ENCODE data around the gene RPS6KA6. TPM values are rescaled to one million over a fixed set of nuclear protein-coding genes. Genes with fewer than 3 reads are reported as not detected.

Gene RPS6KA6
- total RNA-seq, 1 donor from 2014 or later = 36.0 TPM

DNA sequence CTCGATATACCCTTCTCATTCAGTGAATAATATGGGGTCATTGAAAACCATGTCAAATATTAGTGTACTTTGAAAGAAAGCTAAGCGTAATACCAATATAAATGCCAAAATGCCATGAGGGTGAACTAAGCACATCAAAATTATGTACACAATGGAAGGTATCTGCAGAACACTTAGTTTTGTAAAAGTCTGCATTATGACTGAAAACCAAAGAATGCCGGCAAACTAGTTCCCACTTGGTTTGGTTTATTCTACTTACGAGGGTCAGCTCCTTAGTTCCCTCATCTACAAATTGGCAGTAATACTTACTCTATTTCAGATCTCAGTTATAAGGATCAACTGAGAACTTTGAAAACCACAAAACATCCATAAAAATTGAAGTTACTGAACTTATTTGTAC lies 27.3 kb downstream of the RPS6KA6 start:
- Mint-ChIP-seq H3K27ac (ENCODE audit: unreplicated experiment) (no peak overlapping the region), H3K4me1 (ENCODE audit: low read depth, unreplicated experiment) (peaks cover 1% of the 10 kb centered on the region)

DNA sequence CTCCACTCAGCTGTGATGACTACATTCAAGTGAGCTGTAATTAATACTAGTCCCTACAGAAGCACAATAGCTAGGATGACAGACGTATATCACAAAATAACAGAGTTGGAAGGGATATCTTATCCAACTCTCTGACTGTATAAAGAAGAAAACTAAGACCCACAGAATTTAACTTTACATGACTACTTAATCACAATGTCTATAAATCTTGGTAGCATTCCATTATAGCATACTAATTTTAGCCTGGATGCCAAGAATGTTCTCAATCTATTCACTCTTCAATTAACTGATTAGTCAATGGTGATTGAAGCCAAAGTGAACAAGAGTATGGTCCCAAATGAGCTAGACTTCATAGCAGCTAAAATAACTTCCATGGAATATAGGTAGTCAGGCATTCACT lies 31.2 kb downstream of the RPS6KA6 start:
- TF ChIP-seq, protein P1, sequence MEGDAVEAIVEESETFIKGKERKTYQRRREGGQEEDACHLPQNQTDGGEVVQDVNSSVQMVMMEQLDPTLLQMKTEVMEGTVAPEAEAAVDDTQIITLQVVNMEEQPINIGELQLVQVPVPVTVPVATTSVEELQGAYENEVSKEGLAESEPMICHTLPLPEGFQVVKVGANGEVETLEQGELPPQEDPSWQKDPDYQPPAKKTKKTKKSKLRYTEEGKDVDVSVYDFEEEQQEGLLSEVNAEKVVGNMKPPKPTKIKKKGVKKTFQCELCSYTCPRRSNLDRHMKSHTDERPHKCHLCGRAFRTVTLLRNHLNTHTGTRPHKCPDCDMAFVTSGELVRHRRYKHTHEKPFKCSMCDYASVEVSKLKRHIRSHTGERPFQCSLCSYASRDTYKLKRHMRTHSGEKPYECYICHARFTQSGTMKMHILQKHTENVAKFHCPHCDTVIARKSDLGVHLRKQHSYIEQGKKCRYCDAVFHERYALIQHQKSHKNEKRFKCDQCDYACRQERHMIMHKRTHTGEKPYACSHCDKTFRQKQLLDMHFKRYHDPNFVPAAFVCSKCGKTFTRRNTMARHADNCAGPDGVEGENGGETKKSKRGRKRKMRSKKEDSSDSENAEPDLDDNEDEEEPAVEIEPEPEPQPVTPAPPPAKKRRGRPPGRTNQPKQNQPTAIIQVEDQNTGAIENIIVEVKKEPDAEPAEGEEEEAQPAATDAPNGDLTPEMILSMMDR (IDR thresholded peaks at IDR 0.05; ENCODE audit: partially characterized antibody, unreplicated experiment) = no peak
- H3K27me3 Mint-ChIP-seq (ENCODE audit: unreplicated experiment) = no peaks in the 10 kb centered on the region
- H3K27ac Mint-ChIP-seq (ENCODE audit: unreplicated experiment) = no peak overlapping the region
- H3K4me3 Mint-ChIP-seq (ENCODE audit: unreplicated experiment) = no peak overlapping the region
- H3K4me1 Mint-ChIP-seq (ENCODE audit: low read depth, unreplicated experiment) = no peaks in the 10 kb centered on the region
- no peaks in the 10 kb centered on the region for H3K36me3 Mint-ChIP-seq (ENCODE audit: unreplicated experiment)
- DNase-seq = no peak
- no peaks in the 10 kb centered on the region for H3K9me3 Mint-ChIP-seq (ENCODE audit: unreplicated experiment)

More for the DNA sequence above, 27.3 kb downstream of the RPS6KA6 start:
- no peak for DNase-seq
- TF ChIP-seq, protein P1 (IDR thresholded peaks at IDR 0.05; ENCODE audit: partially characterized antibody, unreplicated experiment) = no peak
- Mint-ChIP-seq H3K4me3 (ENCODE audit: unreplicated experiment) (no peak overlapping the region), H3K9me3 (ENCODE audit: unreplicated experiment) (no peaks in the 10 kb centered on the region), H3K27me3 (ENCODE audit: unreplicated experiment) (no peaks in the 10 kb centered on the region), H3K36me3 (ENCODE audit: unreplicated experiment) (no peaks in the 10 kb centered on the region)

DNA sequence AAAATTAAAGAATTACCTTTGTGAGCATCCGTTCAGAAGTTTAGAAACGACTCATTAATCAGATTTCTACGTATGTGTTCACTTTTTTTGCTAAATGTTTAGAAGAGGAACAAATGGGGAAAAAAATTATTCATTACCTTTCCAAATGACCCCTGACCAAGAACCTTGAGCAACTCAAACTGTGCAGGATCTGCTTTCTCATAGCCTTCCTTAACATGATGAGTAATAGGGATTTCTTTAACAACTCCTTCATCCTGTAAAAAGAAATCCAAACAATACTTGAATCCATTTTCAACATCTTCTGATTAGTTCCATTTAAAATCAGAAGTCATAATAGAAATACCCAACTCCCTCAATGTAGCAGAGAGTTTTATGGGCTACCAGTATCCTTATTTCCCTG lies 32.1 kb downstream of the RPS6KA6 start:
- no peak for DNase-seq
- H3K27ac Mint-ChIP-seq (ENCODE audit: unreplicated experiment) = no peak overlapping the region
- no peak overlapping the region for H3K4me3 Mint-ChIP-seq (ENCODE audit: unreplicated experiment)
- no peaks in the 10 kb centered on the region for H3K4me1 Mint-ChIP-seq (ENCODE audit: low read depth, unreplicated experiment)
- H3K27me3 Mint-ChIP-seq (ENCODE audit: unreplicated experiment) = no peaks in the 10 kb centered on the region
- no peaks in the 10 kb centered on the region for H3K36me3 Mint-ChIP-seq (ENCODE audit: unreplicated experiment)
- no peaks in the 10 kb centered on the region for H3K9me3 Mint-ChIP-seq (ENCODE audit: unreplicated experiment)
- TF ChIP-seq, protein P1 (IDR thresholded peaks at IDR 0.05; ENCODE audit: partially characterized antibody, unreplicated experiment) = no peak

DNA sequence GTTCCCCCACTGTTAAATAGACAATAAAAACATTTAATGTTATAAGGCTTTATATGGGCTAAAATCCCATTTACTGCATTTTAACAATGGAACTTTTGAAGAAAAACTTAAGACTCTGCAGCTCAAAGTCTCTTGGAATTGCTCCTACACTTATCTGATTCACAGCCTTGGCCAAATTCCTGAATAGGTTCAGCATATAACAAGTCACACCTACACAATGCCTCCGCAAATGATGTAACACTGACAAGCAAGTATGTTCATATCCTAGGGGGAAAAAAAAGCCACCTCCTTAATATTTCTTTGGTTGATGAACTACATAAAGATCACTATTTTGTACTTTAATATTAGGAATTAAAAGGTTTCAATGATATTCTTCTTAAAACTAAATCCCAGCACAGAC lies 34.5 kb downstream of the RPS6KA6 start:
- Mint-ChIP-seq H3K36me3 (ENCODE audit: unreplicated experiment) (no peaks in the 10 kb centered on the region), H3K27ac (ENCODE audit: unreplicated experiment) (no peak overlapping the region), H3K9me3 (ENCODE audit: unreplicated experiment) (no peaks in the 10 kb centered on the region), H3K27me3 (ENCODE audit: unreplicated experiment) (no peaks in the 10 kb centered on the region), H3K4me3 (ENCODE audit: unreplicated experiment) (no peak overlapping the region), H3K4me1 (ENCODE audit: low read depth, unreplicated experiment) (no peaks in the 10 kb centered on the region)
- TF ChIP-seq, protein P1 (IDR thresholded peaks at IDR 0.05; ENCODE audit: partially characterized antibody, unreplicated experiment) = no peak
- DNase-seq = no peak

DNA sequence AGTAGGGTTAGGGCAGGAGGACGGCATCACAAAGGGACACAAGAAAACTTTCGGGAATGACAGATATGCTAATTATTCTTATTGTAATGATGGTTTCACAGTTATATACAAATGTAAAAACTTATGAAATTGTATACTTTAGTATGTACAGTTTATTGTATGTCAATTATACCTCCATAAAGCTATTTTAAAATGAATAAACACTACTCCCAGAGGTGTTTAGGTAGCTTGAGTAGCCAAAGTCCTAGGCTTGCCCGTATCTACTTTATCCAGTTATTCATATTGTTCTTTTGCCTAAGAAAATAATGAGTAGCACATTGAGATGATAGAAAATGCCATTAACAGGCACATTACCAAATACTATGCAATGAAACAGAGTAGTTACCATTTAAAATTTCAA lies 43.0 kb downstream of the RPS6KA6 start:
- Mint-ChIP-seq H3K27ac (ENCODE audit: unreplicated experiment) (no peak overlapping the region), H3K27me3 (ENCODE audit: unreplicated experiment) (no peaks in the 10 kb centered on the region), H3K4me1 (ENCODE audit: low read depth, unreplicated experiment) (no peaks in the 10 kb centered on the region), H3K4me3 (ENCODE audit: unreplicated experiment) (no peak overlapping the region), H3K9me3 (ENCODE audit: unreplicated experiment) (no peaks in the 10 kb centered on the region), H3K36me3 (ENCODE audit: unreplicated experiment) (no peaks in the 10 kb centered on the region)
- no peak for DNase-seq
- TF ChIP-seq, protein P1 (IDR thresholded peaks at IDR 0.05; ENCODE audit: partially characterized antibody, unreplicated experiment) = no peak

All from glutamatergic neuron (in vitro differentiated cells).